HL-60 (cell line): ENCODE measurements around the gene MBD5.

Experiments
- CTCF ChIP-seq: IDR thresholded peaks from one replicate; pipeline ENCODE4 v1.5.1; 2011; ENCODE audit warnings: low read length, control low read depth, inconsistent platforms; ENCODE audit not compliant: insufficient read depth
- GABPA ChIP-seq: IDR thresholded peaks from 2 replicates; pipeline ENCODE4 v1.6.1; 2012; ENCODE audit warnings: low read depth
- POLR2AphosphoS5 ChIP-seq: IDR thresholded peaks from 2 replicates; pipeline ENCODE4 v1.6.1; 2012; ENCODE audit warnings: low read depth
- REST ChIP-seq: IDR thresholded peaks from 2 replicates; pipeline ENCODE4 v1.6.1; 2012; ENCODE audit warnings: low read depth; ENCODE audit not compliant: insufficient replicate concordance
- SPI1 ChIP-seq: IDR thresholded peaks from 2 replicates; pipeline ENCODE4 v1.6.1; 2012; ENCODE audit warnings: low read depth, mild to moderate bottlenecking, borderline replicate concordance

- TF ChIP-seq REST (no peak), CTCF (no peak), POLR2AphosphoS5 (no peak), GABPA (no peak), SPI1 (no peak)
These were observed 13.5 kb upstream of the MBD5 start for GRCh38 chr2:148007219-148007900.
